NCI-H1092 treated with DMSO at 0.1 percent for 48 hours (cell line): ENCODE results near the gene ASCC3.
"Not testable (repeated sequence)": the region's sequence is repeated elsewhere in the genome, so short reads cannot be mapped to it uniquely, and the experiment has no call there.

Source experiments
- DNase-seq: peaks from one replicate; lab custom pipeline; 2025; lab: John Stamatoyannopoulos, UW

Gene ASCC3

DNA sequence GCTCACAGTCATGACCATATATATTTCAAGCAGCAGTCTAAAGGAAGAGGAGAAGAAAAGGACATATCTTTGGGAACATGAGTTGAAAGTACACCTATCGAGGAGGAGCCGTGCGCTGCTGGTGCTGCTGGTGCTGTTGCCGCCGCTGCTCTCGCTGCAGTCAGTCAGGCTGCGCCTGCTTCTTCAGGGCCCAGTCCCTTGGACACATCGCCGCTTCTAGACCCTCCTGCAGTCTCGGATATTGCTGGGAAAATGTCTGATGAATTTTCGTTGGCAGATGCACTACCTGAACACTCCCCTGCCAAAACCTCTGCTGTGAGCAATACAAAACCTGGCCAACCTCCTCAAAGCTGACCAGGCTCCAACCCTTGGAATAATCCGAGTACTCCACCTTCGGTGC is 8.2 kb upstream of the ASCC3 start:
- no peak for DNase-seq

DNA sequence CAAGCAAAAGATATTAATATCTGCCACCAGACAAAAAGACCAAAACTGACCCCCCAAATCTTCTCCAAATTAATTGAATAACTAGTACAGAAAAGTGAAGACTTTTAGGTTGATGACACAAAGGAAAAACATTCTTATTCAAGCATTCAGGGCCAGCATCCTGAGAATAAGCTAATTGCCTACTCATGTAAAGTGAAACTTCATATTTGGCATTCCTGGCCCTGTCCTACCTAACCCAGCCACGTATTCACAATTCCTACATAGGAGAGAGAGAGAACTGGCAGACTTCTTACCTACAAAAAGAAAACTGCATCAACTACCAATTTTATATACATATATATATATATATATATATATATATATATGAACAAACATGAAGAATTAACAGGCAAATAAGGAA is 4.9 kb upstream of the ASCC3 start:
- no peak for DNase-seq

DNA sequence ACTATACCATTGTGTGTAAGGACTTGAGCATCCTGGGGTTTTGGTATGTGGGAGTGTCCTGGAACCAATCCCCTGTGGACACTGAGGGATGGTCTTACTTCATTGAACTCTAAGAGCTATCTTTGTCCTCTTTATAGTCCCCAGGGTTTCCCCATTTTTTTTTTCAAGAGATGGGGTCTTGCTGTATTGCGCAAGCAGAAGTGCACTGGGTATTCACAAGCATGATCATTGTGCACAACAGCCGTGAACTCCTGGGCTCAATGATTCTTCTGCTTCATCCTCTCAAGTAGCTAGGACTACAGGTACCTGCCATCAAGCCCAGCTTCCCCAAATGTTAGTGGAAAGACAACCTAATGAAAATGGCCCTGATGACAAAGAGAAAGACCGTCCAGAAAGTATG is 2.2 kb upstream of the ASCC3 start:
- no peak for DNase-seq

DNA sequence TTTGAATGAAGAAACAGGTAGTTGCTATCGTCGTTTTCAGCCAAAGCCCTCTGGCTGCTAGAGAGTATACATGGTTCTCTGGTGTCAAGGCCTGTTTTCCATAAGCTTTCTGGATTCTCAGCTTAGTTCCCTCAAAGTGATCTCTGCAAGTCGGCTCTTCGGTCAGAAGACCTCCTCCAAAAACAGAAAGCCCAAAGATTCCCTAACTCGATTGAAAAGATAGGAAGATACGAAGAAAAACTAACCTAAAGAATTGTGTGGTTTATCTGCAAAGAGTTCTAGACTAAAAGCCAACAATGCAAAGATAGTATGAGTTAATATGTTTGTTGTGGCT is 545 bp upstream of the ASCC3 start:
- DNase-seq = no peak

DNA sequence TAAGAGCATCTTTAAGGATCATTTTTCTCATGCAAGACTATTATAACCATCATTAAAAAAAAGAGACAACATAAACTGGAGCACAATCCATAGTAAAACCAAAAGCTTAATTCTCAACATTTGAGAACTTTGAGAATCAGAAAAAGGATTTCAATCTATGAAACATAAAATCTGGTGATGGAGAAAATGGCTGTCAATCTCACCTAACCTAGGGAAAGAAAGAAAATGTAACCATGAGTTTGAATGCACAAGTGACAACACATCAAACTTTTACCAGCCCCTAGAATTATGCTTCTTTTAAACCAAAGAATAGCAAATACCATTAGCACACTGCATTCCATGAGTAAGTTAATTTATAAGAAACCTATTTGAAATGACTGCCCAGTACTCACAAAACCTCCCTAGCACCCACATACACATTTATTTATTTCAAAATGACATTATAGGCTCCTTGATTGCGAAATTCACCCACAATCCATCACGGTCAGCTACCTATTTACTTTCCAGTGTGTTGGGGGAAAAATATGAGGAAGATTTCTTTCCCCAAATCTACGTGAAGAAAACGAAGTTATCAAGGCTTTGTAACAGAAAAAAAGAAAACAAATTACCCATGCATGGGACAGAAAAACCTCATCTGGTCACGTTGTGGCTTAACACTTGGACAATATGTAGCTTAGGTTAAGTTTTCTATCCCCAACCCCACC is 828 bp downstream of the ASCC3 start:
- DNase-seq = peak; percentile 2

DNA sequence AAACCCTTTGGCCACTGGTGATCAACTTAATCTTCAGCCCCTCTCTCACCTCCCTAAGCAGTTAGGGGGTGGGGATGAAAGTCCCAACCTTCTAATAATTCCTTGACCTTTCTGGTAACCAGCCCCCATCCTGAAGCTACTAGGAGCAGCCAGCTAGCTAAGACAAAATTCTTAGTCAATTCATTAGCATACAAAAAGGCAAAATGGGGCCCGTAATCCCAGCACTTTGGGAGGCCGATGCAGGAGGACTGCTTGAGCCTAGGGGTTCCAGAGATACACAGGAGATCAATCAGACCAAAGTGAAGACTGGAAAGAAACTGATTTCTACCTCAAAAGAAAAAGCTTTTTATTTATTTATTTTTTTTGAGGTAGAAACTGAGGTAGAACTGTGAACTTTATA is 1.8 kb downstream of the ASCC3 start:
- DNase-seq = no peak

DNA sequence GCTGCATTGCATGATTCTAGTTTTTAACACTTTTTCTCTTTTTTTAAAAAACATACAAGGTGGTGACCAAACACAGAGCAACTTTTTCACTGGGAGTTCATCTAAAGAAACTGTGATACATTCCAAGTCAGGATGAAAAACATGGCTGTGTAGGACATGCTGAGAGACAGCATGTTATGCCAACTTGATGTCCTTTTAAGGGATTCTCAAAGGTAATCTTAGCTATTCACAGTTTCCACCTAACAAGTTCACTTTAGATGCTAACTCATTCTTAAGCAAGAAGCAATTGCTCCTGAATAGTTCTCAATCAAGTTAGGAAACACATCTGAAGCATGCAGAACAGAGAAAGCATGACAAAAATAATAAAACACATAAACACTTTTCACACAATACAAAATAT is 3.3 kb downstream of the ASCC3 start:
- DNase-seq = no peak

DNA sequence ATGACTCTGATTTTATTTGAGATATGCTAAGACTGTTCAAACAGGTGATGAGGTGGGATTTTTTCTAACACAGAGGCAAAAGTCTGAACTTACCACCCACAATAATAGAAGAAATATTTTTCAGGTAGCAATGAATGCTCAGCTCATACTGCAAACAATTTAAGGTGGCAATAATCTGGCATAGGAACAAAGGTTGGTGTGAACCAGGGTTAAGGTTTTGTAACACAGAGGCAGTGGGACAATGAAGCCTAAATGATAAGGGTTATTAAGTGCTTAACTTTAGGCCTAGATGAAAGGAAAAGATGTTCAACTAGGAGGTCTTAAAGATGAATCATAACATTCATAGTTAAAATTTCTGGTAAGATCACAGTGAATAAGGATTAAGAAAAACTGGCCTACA is 4.9 kb downstream of the ASCC3 start:
- DNase-seq = no peak

DNA sequence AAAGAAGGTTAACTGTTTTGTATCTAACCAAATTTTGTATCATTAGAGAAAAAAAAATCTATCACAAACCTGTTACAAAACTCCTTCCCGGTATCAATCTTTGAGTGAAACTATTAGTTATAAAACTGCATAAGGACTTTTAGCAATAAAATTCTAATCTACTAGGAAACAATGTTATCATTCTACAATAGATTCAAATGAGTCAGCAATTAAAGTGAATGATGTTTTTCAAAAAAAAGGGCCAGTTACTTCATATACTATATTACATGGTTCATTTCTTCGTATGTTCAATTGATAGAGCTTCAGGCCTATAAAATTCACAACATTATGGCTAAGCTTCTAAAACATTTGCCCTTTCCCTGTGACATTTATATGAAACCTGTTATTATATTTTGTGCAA is 15.6 kb downstream of the ASCC3 start:
- DNase-seq = no peak

DNA sequence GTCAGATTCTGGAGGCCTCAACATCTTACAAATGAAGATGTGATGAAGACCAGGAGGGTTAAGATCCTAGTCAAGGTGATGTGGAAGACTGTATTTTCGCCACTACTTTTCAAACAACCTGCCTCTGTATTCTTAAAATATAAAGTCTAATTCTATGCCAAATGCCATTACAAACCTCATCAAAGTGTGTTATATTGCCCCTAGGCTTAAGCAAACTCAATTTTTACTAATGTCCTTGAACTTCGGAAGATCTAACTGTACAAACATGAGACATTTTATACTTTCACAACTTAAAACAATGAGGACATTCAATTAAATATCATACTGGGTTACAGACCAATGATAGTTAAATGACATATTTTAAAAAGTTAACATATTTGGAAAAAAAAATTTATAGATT is 19.1 kb downstream of the ASCC3 start:
- no peak for DNase-seq

DNA sequence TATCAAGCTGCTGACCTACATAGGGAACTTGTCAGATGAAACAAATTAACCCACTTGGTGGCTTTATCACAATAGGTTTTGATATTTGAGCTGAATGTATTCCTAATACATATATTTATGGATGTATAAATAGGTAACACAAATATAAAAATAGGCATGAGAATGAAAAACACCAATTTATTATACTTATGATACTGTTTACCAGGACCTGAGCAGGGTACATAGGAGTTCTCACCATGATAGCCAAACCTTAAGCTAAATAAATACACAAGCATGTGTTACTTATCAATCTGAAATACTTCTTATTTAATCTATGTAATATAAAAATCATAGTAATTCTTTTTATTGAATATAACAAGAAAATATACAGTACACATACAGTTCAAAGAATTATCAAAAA is 25.0 kb downstream of the ASCC3 start:
- no peak for DNase-seq

DNA sequence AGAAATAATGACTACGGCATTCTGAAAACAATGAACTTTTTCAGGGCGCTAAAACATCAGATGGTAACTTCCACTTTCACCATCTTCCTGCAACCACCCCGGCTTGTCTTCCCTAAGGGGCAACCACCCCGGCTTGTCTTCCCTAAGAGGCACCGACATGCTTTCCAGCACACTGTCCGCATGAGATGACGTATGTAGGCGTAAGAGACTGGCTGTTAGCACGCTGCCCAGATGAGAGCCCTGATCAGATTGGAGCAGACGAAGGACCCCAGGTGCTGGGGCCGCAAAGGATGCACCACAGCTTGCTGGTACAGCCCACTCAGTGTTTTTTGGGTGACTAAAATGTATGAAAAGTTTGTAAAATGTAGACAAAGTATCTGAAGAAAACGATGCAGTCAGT is 29.3 kb downstream of the ASCC3 start:
- no peak for DNase-seq

DNA sequence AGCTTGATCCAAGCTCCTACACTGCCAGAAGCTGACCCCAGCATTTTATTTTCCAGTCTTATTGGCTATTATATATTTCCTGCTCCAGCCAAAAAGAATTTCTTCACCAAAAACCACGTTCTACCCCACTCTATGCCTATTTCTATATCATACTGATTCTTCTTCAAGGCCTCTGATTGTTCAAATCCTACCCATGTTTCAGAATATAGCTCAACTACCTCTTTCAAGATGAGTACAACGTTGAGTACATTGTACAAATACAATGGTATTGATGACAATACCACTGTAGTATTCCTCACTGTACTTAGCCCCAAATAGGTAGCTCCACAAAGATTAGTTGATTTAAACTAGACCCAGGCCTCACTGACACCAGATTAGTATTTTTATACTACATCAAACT is 31.0 kb downstream of the ASCC3 start:
- no peak for DNase-seq

DNA sequence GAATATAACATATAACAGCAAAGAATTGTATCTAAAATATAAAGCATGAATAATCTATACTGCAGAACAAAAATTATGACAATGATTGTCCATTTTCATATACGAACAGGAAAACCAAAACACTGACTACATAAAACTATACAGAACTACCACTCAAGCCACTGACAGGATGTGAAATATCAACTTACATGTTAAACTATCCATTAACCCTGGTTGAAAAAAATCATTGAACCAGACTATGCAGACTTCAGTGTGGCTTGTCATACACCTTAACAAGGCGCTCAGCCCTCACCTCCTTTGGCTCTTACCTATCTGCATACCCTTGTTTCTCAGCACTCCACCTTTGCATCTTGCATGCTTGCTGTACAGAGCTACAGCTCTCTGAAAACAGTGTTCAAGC is 34.9 kb downstream of the ASCC3 start:
- DNase-seq = peak; percentile 0

DNA sequence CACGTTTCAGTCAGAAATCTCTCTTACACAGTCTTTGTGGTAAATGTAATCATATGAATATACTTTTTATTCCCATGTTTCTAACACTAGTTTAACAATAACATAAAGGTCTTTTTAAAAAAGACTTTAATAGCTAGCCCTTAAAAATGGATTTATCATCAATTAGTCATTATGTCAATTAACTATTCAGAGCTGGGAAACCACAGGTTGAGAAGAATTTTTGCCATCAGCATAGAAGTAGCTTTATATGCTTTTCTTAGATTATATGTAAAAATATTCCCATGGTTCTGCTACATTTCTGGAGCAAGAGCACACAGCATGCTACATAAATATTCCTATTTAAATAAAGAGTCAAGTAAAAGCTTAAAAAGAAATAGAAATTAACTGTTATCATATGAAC is 35.5 kb downstream of the ASCC3 start:
- DNase-seq = no peak

DNA sequence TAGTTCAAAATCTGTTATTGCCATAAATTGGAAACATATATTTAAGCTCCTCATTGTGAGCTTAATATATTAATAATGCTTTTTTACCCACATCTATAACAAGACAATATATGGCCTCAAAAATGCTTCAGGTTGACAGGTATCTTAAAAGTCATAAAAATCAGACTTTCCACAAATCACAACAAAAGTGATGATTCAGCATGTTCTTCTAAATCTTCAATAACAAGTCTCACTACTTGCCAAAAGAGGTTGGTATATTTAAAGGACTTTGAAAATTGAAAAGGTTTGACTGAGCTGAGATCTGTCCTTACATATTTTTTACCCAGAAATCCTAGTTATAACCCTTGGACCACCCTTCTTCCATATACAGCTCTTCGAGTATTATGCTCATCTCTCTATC is 41.7 kb downstream of the ASCC3 start:
- DNase-seq = no peak

DNA sequence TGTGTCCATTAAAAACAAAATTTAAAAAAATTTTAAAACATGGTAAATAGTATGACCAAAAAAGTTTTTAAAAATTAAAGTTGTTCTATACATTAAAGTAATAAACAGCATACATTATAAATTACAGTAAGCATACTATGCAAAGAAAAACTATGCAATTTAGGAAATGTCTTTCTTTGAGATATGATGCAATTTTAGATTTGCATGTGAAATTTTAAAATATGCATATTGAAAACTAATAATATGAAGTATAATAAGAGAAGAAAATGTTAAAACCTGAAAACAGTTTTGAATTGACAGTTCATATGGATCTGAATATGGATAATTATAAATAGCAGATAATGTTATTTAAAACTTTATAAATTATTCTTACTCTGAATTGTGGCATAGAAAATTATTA is 43.1 kb downstream of the ASCC3 start:
- DNase-seq = no peak

DNA sequence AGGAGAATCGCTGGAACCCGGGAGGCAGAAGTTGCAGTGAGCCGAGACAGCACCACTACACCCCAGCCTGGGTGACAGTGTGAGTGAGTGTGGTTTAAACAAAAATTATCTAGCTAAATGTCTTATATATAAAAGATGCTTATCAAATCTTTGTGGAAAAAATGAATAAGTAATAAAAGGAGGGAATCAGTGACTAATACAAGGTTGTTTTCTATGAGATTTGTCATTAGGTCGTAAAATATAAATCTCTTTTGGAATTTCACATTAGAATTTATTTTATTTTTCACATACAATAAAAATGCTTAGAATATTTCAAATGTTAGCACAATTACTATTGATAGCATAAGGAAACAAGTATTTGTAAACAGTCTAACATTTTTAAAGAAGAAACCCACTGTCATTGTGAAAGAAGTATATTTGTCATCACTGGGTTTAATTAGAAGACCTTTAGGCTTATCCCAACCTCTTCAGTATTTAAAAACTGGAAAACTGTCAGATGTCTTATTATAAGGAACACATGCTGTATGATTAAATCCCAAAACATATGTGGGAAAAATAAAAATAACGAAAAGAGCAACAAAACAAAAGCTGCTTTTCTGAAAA is 47.1 kb downstream of the ASCC3 start:
- no peak for DNase-seq

DNA sequence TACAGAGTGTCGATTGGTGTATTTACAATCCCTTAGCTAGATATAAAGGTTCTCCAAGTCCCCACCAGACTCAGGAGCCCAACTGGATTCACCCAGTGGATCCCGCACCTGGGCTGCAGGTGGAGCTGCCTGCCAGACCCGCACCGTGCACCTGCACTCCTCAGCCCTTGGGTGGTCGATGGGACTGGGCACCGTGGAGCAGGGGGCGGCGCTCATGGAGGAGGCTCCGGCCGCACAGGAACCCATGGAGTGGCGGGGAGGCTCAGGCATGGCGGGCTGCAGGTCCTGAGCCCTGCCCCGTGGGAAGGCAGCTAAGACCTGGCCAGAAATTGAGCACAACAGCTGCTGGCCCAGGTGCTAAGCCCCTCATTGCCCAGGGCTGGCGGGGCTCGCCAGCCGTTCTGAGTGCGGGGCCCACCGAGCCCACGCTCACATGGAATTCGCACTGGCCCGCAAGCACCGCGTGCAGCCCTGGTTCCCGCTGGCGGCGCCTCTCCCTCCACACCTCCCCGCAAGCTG is 52.0 kb downstream of the ASCC3 start:
- not testable (repeated sequence) for DNase-seq

DNA sequence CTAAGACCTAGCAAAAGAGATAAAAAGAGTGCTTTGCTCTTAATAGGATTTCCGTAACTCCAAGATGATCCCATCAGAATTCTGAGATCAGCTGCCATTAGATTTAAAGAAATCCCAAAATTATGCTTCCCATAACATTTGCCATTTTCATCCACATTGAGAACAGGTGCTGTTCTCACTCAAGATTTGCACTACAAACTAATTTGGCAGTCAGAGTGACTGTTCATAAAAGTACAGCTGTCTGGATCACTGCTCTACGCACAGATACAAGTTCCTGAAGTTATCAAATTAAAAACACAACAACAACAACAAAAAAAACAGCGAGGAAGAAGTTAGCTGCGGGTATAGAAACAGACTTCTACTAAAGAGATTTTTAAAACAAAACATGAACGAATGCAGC is 58.1 kb downstream of the ASCC3 start:
- DNase-seq = no peak

DNA sequence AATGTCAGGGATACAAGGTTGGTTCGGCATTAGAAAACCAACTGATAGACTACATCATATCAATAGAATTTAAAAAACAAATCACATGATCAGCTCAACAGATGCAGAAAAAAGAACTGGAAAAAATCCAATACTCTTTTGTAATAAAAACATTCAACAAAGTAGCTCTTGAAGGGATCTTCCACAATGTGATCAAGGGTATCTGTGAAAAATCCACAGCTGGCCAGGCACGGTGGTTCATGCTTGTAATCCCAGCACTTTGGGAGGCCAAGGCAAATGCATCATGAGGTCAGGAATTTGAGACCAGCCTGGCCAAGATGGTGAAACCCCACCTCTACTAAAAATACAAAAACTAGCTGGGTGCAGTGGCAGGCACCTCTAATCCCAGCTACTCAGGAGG is 63.1 kb downstream of the ASCC3 start:
- DNase-seq = no peak

DNA sequence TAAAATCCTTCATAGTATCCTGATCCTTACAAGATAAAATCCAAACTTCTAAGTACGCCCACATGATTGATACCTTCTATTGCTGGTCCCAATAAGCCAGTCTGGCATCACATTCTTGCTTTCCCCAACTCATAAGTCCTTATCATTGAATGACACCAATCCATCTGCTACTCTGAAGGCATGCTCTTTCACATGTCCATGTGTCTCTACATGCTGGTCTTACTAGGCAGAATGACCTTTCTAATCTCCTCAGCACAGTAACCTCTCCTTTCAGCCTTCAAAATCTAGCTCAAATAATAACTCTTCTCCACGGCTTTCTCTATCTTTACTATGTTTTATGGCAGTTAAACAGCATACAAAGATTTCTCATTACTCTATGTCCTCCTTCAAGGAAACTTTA is 71.1 kb downstream of the ASCC3 start:
- DNase-seq = no peak

DNA sequence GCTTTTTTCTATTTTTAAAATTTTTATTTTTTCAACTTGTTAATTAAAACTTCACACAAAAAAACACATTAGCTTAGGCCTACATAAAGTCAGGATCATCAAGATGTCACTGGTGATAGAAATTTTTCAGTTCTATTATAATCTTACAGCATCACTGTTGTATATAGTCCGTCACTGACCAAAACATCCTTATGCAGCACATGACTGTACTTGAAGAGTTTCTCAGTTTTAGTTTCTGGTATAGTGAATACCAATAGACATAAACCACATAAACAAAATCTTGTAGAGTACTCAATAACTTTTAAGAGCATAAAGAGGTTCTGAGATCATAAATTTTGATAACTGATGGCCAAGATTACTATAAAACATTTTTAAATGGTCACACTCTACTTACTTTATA is 71.8 kb downstream of the ASCC3 start:
- DNase-seq = no peak

DNA sequence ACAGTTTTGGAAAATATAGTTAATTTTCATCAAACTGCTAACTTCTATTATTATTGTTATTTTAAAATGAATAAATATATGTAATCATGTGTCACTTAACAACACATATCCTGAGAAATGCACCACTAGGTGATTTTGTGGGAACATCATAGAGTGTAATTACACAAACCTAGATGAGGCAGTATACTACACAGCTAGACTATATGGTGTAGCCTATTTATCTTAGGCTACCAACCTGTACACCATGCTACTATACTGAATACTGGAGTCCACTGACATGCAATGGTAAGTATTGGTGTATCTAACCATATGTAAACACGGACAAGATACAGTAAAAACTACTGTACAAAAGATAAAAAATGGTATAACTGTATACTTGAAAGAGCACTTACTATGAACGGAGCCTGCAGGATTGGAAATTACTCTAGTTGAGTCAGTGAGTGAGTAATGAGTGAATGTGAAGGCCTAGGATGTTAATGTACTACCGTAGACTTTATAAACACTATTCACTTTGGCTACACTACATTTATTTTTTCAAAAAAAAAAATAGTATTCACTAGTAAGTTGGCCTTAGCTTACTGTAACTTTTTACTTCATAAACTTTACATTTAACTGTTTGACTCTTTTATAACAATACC is 72.4 kb downstream of the ASCC3 start:
- DNase-seq = no peak
